GM19193 (cell line): ENCODE data around the gene CRYBG2.

Source experiments
- POLR2A ChIP-seq: IDR thresholded peaks from 4 replicates; pipeline ENCODE4 v1.6.1; 2011; ENCODE audit not compliant: insufficient read depth, insufficient read length; ENCODE audit errors: extremely low read depth

Gene CRYBG2

DNA sequence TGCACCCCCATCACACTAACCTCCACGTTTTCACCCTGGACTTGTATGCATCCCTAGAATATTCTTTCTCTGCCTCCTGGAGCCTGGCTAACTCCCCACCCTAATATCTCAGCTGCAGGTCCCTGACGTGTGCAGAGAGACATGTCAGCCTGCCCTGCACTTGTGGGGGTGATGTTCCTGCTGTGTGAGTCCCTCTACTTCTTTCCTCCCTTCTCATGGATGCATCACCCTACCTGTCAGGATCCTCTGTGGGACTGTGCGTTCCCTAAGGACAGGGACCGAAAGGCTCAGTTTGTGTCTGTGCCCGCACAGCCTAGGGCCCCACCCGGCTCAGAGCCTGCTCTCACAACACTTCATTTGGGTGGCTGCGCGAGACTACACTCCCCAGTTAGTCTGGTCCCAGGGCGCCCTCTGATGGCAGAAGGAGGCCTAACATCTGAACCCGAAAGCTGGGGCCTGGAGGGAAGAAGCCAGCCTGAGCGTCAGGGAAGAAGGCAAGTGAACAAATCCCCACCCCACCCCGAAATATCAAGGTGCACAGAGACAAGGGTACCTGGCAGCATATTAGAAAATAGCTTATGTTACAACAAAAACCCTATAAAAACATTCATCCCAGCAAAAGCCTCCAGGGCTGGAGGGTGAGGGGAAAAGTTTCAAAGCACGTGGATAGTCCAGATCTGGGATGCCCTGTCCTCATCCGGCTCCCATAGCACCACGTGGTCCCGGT, 32.5 kb downstream of the CRYBG2 start:
- TF ChIP-seq POLR2A = no peak

- TF ChIP-seq POLR2A = no peak
These were observed 33.0 kb downstream of the CRYBG2 start for GRCh38 chr1:26320896-26321295.

DNA sequence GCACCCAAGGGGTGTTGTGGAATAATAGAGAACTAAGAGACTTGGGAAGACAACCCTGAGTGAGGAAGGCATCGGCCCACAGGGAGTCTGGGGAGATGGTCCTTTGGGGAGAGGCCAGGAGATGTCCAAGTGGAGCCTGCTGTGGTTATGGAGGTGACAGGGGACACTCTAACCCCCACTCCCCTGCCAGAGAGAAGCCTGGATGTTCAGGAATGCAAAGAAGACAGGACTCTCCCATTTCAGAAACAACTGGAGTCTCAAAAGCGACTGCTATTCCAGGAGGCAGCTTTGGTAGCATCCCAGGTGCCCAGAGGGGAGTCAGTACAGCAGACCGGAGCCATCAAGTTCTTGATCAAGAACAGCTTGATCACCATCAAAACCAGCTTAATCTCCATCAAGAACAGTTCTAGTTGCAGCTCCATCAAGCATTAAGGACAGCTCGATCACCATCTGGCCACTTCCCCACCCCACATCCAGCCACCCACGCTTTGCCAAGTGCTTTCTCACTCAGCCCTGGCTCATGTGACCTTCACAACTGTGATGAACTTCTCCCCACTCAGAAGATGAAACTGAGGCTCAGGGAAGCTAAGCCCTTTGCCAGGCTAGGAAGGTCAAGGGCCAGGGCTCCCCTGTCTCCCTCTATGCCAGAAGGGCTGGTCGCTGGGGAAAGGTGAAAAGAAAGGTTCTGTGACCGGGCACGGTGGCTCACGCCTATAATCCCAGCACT, 35.4 kb downstream of the CRYBG2 start:
- peak; percentile 43 for TF ChIP-seq POLR2A

GRCh38 chr1:26317612-26318337, 36.2 kb downstream of the CRYBG2 start, which contains the start of gene CD52:
Gene CD52 (plus strand): TSS chr1:26317958. CDS start chr1:26318018, 60 bp downstream.
- TF ChIP-seq POLR2A = peak; percentile 77

GRCh38 chr1:26317146-26317545, 36.8 kb downstream of the CRYBG2 start:
- TF ChIP-seq POLR2A = no peak

- no peak for TF ChIP-seq POLR2A
These were observed 37.8 kb downstream of the CRYBG2 start for GRCh38 chr1:26315874-26316850.

DNA sequence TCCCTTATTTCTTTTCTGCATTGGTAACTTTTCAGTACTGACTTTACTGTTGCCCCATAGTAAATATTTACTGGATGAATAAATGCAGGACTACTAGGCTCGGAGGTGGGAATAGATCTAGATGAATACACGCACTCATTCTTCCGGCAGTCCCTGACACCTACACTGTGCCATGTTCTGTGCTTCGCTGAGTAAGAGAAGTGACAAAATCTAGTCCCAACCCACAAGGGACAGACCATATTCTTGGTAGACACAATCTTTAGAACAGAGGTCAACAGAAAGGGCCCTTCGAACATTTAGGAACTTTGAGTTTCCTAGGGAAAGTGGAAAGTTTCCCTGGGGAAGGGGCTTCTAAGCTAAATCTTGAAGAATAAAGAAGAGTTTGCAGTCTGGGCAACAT, 39.4 kb downstream of the CRYBG2 start:
- no peak for TF ChIP-seq POLR2A

DNA sequence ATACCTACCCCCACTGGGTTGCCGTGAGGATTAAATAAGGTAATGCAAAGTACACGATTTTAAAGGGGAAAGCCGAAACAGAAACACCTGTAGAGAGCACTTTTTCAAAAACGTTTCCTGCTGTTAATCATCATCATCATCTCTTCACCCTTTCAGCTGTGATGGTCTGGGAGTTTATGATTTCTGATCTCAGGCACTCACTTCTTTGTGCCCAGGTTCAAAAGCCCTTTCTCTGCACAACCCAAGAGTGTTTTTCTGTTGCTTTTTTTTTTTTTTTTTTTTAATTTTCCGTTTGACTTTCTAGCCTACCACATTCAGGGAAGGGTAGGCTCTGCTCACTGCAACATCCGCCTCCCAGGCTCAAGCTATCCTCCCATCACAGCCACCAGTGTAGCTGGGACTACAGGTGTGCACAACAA, 46.6 kb downstream of the CRYBG2 start:
- TF ChIP-seq POLR2A = no peak

DNA sequence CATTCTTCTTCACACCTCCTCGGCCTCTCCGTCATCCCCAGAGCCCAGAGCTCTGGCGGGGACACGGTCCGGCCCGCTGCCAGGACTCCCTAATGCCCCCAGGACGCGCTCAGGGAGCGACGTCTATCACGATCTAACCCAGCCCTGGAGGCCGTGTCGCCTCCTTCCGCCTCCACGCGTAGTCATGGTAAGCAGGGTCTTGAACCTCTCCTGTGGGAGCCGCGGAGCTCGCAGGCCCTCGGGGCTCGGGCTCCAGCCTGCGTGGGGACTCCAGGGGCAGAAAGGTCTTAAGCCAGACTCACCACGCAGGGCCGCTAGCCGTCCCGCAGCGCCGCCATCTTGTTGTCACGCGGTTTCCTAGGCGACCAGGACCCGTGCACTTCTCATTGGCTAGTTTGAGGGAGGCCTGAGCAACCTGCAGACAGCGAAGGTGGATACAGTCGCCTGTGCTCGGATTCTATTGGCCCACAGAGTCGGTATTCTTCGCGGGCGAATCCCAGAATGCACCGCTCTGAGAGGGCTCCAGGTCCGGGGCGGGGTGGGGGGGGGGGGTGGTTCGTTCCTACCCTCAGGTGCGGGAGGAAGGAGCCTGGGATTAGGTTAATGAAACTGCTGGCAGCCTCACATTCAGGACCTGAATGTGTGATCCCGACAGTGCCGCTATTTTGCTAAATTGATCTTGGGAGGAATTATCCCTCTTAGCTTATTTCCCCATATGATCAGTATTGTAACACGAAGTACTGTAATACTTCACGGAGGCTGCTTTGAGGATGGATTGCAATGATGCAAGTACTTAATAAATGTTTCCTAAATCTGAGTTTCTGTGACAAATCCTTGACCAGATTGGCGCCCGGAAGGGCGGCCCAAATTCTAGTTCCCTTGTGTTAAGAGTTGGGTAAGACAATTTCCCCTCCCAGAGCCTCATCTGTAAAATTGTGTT, 47.4 kb downstream of the CRYBG2 start, which contains the start of gene UBXN11:
UBXN11 (minus strand) TSS at position 347 of the 940 bp plus-strand sequence. CDS start 3,753 bp downstream, outside the sequence.
- TF ChIP-seq POLR2A = peak; percentile 36

DNA sequence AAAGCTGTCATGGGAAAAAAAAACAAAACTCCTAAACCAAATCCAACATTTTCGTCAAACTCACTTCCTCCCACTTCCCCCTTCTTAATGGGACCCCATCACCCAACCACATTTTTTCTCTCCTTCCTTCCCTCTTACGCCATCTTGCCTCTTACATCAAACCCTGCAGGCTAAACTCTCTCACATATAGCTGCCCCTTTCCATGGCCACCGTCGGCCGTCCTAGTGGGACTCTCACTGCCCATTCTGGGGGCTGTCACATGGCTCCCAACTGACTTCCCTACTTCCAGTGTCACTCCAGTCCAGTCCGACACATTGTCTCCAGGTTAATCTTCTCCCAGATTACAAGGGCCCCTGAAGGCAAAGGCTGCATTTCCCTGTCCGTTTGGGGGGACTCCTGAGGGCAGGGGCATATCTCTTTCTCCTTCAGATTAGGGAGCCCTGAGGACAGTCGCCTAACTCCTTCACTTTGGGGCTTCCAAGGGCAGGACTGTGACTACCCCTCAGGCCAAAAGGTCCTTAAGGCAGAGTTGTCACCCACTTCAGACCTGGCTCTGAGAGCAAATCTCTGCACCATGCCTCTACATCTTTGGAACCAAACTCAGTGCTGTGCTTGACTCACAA, 48.2 kb downstream of the CRYBG2 start:
- no peak for TF ChIP-seq POLR2A

DNA sequence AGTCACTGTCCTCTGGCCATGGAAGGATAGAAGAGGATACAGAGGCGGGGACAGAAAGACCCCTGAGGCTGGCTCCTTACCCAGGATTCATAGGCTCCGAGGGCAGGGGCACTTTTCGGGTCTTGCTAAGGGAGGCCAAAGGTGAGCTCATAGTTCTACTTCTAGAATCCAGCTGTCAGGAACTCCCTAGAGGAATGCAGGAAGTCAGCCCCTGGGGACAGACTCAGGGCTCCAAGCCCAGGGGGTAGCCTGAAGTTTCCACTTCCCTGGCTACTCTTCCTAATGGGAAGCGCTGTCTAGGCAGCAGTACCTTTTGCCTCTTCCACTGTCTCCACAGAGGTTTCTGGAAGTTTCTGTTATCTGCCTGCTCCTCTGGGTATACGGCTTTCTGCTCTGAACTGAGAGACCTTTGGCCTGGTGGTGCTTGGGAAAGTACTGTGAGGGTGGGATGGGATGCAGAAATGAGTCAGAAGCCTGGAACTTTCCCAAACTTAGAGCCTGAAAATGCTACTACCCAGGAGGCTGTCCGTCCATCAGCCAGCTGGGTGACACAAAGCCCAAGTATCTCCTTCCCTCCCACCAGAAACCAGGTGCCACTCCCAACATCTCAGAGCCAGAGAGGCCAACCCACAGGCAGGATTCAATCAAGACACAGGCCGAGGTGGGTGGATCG, 51.1 kb downstream of the CRYBG2 start:
- no peak for TF ChIP-seq POLR2A
